ENCODE data around the gene GLRA3.

DNA sequence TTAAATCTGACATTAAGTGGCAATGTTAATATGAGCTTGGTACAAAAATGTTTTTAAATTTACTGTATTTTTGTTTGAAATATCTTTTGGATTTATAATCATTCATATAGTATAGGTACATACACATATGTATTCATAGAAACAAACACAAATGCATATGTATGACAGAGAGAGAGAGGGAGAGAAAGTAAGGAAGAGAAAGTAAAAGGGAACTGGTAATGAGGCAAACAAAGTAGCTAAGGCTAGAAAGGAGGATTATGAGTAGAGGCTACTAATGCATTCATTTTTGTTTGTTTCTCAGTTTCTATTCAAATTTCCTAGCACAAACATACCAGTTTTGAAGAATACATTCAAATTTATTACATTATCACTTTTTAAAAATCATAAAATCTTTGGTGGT lies 132.4 kb downstream of the GLRA3 start:
- no peak for TF ChIP-seq ZFP3 (CRISPR knock-in tag; IDR thresholded peaks at IDR 0.05)
- no peak for TF ChIP-seq SNAI2 (CRISPR knock-in tag; IDR thresholded peaks at IDR 0.05)
- TF ChIP-seq, protein P1, sequence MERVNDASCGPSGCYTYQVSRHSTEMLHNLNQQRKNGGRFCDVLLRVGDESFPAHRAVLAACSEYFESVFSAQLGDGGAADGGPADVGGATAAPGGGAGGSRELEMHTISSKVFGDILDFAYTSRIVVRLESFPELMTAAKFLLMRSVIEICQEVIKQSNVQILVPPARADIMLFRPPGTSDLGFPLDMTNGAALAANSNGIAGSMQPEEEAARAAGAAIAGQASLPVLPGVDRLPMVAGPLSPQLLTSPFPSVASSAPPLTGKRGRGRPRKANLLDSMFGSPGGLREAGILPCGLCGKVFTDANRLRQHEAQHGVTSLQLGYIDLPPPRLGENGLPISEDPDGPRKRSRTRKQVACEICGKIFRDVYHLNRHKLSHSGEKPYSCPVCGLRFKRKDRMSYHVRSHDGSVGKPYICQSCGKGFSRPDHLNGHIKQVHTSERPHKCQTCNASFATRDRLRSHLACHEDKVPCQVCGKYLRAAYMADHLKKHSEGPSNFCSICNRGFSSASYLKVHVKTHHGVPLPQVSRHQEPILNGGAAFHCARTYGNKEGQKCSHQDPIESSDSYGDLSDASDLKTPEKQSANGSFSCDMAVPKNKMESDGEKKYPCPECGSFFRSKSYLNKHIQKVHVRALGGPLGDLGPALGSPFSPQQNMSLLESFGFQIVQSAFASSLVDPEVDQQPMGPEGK (CRISPR knock-in tag; IDR thresholded peaks at IDR 0.05; ENCODE audit: borderline replicate concordance) = no peak
- no peak for TF ChIP-seq BACH2 (CRISPR knock-in tag; IDR thresholded peaks at IDR 0.05; ENCODE audit: borderline replicate concordance)
- TF ChIP-seq, protein P2, sequence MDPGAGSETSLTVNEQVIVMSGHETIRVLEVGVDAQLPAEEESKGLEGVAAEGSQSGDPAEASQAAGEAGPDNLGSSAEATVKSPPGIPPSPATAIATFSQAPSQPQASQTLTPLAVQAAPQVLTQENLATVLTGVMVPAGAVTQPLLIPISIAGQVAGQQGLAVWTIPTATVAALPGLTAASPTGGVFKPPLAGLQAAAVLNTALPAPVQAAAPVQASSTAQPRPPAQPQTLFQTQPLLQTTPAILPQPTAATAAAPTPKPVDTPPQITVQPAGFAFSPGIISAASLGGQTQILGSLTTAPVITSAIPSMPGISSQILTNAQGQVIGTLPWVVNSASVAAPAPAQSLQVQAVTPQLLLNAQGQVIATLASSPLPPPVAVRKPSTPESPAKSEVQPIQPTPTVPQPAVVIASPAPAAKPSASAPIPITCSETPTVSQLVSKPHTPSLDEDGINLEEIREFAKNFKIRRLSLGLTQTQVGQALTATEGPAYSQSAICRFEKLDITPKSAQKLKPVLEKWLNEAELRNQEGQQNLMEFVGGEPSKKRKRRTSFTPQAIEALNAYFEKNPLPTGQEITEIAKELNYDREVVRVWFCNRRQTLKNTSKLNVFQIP (CRISPR knock-in tag; IDR thresholded peaks at IDR 0.05; ENCODE audit: borderline replicate concordance, low read depth) = no peak
- no peak for TF ChIP-seq CSDC2 (CRISPR knock-in tag; IDR thresholded peaks at IDR 0.05)
- TF ChIP-seq, protein P3, sequence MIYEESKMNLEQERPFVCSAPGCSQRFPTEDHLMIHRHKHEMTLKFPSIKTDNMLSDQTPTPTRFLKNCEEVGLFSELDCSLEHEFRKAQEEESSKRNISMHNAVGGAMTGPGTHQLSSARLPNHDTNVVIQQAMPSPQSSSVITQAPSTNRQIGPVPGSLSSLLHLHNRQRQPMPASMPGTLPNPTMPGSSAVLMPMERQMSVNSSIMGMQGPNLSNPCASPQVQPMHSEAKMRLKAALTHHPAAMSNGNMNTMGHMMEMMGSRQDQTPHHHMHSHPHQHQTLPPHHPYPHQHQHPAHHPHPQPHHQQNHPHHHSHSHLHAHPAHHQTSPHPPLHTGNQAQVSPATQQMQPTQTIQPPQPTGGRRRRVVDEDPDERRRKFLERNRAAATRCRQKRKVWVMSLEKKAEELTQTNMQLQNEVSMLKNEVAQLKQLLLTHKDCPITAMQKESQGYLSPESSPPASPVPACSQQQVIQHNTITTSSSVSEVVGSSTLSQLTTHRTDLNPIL (CRISPR knock-in tag; IDR thresholded peaks at IDR 0.05; ENCODE audit: low read depth) = no peak
- TF ChIP-seq, protein P4, sequence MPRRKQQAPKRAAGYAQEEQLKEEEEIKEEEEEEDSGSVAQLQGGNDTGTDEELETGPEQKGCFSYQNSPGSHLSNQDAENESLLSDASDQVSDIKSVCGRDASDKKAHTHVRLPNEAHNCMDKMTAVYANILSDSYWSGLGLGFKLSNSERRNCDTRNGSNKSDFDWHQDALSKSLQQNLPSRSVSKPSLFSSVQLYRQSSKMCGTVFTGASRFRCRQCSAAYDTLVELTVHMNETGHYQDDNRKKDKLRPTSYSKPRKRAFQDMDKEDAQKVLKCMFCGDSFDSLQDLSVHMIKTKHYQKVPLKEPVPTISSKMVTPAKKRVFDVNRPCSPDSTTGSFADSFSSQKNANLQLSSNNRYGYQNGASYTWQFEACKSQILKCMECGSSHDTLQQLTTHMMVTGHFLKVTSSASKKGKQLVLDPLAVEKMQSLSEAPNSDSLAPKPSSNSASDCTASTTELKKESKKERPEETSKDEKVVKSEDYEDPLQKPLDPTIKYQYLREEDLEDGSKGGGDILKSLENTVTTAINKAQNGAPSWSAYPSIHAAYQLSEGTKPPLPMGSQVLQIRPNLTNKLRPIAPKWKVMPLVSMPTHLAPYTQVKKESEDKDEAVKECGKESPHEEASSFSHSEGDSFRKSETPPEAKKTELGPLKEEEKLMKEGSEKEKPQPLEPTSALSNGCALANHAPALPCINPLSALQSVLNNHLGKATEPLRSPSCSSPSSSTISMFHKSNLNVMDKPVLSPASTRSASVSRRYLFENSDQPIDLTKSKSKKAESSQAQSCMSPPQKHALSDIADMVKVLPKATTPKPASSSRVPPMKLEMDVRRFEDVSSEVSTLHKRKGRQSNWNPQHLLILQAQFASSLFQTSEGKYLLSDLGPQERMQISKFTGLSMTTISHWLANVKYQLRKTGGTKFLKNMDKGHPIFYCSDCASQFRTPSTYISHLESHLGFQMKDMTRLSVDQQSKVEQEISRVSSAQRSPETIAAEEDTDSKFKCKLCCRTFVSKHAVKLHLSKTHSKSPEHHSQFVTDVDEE (CRISPR knock-in tag; IDR thresholded peaks at IDR 0.05) = no peak
- TF ChIP-seq ZC3H10 (CRISPR knock-in tag; IDR thresholded peaks at IDR 0.05) = no peak
- TF ChIP-seq TOX (CRISPR knock-in tag; IDR thresholded peaks at IDR 0.05; ENCODE audit: borderline replicate concordance) = no peak
- no peak for TF ChIP-seq GLIS3 (CRISPR knock-in tag; IDR thresholded peaks at IDR 0.05)
- TF ChIP-seq PPARA (CRISPR knock-in tag; IDR thresholded peaks at IDR 0.05; ENCODE audit: borderline replicate concordance) = no peak
- TF ChIP-seq ZFP30 (CRISPR knock-in tag; IDR thresholded peaks at IDR 0.05) = no peak

Measured in SK-N-SH treated with all-trans-retinoic acid at 6 μM for 48 hours (cell line).